GM20000 (cell line): ENCODE results near the gene SULF2.

Experiments used
- DNase-seq: peaks from one replicate; pipeline ENCODE4 v3.0.0; 2012; ENCODE audit warnings: low spot score
- CTCF ChIP-seq: IDR thresholded peaks from 2 replicates; pipeline ENCODE4 v1.5.1; 2012; ENCODE audit warnings: mild to moderate bottlenecking, control low read depth; ENCODE audit errors: extremely low read depth, missing control alignments

SULF2 gene

DNA sequence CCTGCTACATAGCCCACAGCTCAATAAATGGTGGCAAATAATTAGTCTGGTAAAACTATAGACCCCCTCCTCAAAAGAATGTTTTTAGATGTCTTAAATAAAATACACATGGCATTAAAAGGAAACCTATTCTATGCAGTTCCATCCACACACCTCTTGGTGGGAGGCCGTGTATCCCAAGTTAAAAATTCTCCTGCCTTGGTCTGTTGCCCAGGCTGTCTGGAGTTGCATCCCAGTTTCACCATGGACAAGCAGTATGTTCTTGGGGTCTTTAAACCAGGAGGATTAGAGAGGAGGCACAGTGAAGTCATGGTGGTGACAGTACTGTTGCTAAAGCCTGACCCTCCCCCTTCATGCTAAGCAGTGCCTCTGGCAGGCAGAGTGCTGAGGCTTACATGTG lies 95.5 kb downstream of the SULF2 start:
- no peak for TF ChIP-seq CTCF
- no peak for DNase-seq

DNA sequence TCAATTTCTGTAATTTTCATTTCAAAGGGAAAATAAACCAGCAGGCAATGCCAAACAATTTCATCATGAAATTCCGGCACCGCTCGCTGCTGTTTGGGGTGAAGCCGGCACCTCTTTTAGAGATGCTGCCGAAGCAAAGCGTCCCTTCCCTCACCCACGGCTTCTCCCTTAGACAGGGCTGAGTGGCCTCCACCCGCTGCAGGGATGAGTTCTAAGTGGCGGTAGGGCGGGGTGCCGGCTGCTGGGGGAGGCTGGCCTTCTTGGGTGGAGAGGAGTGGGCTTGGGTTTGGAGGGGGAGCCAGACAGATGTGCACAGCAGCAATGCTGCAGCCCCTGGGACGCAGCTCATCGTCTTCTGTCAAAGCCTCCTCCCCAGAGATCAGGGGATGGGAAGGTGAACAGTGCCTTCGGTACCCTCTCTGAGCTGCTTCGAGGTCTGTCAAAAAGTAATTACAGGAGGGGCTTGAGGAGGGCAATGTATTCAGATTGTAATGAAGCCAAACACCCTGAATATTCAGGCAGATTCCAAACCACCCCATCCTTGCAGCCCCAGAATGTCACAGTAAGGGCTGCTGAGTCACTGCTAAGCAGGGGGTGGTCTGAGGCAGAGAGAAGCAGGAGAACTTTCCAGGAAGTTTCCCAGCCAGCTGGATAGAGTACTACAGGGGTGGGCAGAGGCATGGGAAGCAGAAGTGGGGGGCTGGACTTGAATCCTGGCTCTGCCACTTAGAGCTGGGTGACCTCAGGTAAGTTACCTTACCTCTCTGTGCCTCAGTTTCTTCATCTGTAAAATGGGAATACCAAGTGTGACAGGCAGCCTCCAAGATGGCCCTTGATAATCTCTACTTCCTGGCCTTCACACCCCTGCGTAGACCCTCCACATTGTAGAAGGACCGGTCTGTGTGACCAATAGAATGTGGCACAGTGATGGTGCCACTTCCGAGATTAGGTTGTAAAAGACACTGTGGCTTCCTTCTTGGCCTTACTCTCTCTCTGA lies 96.6 kb downstream of the SULF2 start:
- TF ChIP-seq CTCF, result no peak
- DNase-seq, result no peak

DNA sequence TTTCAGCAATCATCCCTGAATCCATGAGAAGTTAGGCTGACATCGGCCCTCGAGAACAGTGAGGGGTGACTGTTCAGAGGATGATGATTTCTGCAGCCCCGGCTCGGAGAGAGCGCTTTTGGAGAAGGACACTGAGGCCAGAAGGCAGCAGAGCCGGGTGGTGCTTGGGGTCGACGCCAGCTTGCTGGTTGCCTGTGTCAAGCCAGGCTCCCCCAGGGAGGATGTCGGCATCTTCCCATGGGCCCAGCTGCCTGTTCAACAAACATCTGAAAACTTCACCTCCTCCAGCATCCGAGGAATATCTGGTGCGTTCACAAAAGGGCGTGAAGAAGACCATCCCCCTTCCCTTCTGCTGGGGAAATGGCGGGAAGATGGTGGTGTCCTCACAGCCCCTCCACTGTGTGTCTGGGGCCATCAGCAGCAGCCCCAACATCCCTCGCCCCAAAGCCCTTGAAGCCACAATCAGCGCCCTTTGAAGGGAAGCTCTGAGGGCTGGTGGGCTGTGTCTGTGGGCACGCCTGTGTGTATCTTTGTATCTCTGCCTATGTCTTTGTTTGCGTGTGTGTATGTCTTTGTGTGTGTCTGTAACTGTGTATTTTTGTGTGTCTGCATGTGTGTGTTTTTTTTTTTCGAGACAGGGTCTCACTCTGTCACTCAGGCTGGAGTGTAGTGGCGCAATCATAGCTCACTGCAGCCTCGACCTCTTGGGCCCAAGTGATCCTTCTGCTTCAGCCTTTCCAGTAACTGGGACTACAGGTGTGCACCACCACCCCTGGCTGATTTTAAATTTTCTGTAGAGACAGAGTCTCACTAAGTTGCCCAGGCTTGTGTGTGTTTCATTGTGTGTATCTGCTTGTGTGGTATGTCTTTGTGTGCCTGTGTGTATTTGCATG lies 97.9 kb downstream of the SULF2 start:
- TF ChIP-seq CTCF, result no peak
- no peak for DNase-seq

DNA sequence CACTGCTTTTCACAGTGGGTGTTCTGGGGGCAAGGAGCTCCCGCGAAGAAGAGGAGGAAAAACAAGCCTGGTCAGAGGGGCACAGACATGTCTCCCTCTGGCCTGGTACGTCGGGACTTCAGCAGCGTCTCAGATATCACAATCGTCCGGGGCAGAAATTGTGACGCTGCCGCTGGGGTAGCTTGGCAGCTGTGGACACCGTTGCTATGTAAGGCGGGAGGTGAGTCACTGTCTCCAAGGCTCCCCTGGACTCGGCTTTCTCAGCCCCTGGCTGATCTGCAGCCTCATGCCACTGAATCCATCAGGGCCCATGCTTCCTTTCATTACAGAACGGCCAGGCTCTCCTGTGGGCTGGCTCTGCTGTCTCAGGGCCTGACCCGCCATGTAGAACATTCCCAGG lies 98.7 kb downstream of the SULF2 start:
- TF ChIP-seq CTCF, result no peak
- DNase-seq, result no peak

DNA sequence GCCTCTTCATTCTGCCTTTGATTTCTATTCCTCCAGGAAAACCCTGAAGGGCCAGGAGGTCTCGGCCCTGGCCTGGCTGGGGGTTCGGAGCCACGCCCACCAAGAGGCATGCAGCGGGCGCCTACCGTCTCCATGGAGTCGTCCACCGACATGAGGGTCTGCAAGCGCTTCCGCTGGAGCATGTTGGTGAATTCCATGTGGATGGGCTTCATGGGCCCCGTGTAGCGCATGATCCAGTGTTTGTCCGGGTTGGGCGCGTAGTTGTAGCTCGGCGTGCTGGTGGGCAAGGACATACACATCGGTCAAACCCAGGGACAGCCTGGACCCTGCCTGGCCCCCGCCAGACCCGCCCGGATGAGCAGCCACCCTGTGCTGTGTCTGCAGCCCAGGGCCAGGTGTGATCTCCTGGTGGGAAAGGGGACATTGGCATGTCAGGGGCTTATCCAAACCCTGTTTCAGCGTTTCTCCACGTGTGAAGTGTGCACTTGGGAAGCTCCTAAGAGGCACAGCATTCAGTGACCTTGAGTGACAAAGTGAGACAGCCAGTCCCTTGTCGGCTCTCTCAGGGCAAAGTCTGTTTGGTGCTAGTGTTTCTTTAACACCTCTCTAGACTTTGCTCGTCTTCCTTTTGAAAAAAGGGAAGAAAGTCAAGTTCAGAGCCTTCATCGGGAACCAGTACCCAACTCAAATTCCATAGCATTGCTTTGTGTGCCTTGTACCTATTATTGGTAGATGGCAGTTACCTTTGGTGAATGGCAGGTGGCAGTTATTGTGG lies 100.8 kb downstream of the SULF2 start:
- DNase-seq, result no peak
- TF ChIP-seq CTCF, result no peak

DNA sequence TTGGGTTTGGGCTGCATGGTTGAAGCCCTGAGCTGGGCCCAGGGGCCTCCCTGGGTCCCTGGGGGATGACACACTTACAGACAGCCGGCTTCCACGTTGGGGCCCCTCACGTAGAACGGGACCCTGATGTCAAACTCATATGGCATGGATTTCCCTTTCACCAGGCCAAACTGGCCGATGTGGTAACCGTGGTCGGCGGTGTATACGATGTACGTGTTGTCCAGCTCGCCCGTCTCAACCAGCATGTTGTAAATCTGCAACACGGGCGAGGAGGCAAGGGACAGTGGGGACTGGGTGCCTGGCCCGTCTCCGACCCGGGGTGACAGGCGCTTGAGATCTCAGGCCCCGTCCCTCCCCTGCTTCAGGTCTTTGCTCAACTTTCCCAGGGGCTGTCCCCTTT lies 102.4 kb downstream of the SULF2 start:
- TF ChIP-seq CTCF, result no peak

More for the DNA sequence above, 102.4 kb downstream of the SULF2 start:
- DNase-seq, result no peak
